ENCODE measurements around the gene RTN4RL1.

The RTN4RL1 gene

DNA sequence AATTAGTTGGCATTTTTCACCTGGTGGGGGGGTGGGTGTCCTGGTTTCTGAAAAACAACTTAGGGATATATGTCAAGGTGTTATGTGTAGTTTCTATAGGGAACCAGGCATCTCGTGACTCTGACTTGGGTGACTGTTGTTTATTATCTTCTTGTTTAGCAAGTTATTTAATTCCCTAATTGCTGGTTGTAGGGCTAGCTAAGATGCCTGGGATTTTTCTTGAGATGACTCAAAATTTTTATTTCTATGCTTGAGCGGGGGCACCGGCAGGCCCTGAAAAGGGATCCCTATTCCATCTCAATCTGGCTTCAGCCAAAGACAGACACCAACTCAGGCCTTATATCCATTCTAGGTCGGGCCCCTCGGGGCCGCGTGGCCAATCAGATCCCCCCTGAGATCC is 8.0 kb upstream of the RTN4RL1 start:
- Histone ChIP-seq H4K5ac (ENCODE audit: low read length) (no peak overlapping the region), H3K27ac (ENCODE audit: low read depth, low read length) (no peak overlapping the region), H4K8ac (ENCODE audit: low read depth, low read length) (no peak overlapping the region), H3K4ac (ENCODE audit: low read depth, low read length) (no peak overlapping the region), H3K56ac (ENCODE audit: low read length) (no peak overlapping the region), H3K23ac (ENCODE audit: low read length) (no peak overlapping the region), H2BK120ac (ENCODE audit: low read depth, low read length) (no peak overlapping the region), H3K79me2 (ENCODE audit: control insufficient read depth, insufficient read depth, low read length) (no peaks in the 10 kb centered on the region), H3K18ac (ENCODE audit: low read length) (no peak overlapping the region), H2AK5ac (ENCODE audit: low read length) (no peak overlapping the region), H3K36me3 (ENCODE audit: control insufficient read depth, insufficient read depth, low read length) (no peaks in the 10 kb centered on the region), H3K27me3 (ENCODE audit: insufficient read depth, low read length, poor library complexity) (peaks cover 2% of the 10 kb centered on the region), H2BK5ac (ENCODE audit: low read length) (no peak overlapping the region), H3K4me3 (ENCODE audit: low read length) (no peak overlapping the region), H3K79me1 (ENCODE audit: low read length) (peaks cover 2% of the 10 kb centered on the region), H3K9ac (ENCODE audit: low read length) (no peak overlapping the region), H3K4me2 (ENCODE audit: low read length) (no peak overlapping the region), H3K4me1 (ENCODE audit: control insufficient read depth, low read depth, low read length) (no peaks in the 10 kb centered on the region), H2BK15ac (replicated peaks; ENCODE audit: low read depth) (no peak overlapping the region)
- no CpG with 5 or more reads among the region's 7 CpGs for WGBS (ENCODE audit: extremely low coverage, insufficient coverage, low lambda C conversion rate)
- DNase-seq, result no peak

DNA sequence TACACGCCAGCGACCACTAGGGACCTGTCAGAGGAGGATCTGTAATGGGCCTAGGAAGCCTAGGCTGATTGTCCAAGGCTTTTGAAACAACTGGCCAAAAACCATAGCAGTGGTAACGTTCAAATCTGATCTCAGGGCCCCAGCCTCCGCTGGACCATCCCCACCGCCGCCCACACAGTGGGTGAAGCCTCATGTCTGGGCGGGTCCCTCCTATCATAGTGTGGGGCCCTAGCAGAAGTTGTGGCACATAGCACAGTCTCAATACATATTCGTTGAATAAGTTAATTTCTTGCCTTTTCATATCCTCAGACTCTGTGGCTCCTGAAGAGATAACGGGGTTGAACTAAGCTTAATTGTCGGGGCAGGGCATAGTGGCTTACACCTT is 5.6 kb upstream of the RTN4RL1 start:
- no peak for DNase-seq
- H3K56ac ChIP-seq (ENCODE audit: low read length), result peak overlapping the region; percentile 67
- no peak overlapping the region for H3K4me3 ChIP-seq (ENCODE audit: low read length)
- no peak overlapping the region for H3K23ac ChIP-seq (ENCODE audit: low read length)
- H4K8ac ChIP-seq (ENCODE audit: low read depth, low read length), result no peak overlapping the region
- no peak overlapping the region for H2BK5ac ChIP-seq (ENCODE audit: low read length)
- H4K5ac ChIP-seq (ENCODE audit: low read length), result no peak overlapping the region
- no peak overlapping the region for H3K27ac ChIP-seq (ENCODE audit: low read depth, low read length)
- WGBS (ENCODE audit: extremely low coverage, insufficient coverage, low lambda C conversion rate), result no CpG with 5 or more reads among the region's 10 CpGs
- H3K36me3 ChIP-seq (ENCODE audit: control insufficient read depth, insufficient read depth, low read length), result no peaks in the 10 kb centered on the region
- H2BK120ac ChIP-seq (ENCODE audit: low read depth, low read length), result no peak overlapping the region
- no peaks in the 10 kb centered on the region for H3K4me1 ChIP-seq (ENCODE audit: control insufficient read depth, low read depth, low read length)
- H2AK5ac ChIP-seq (ENCODE audit: low read length), result no peak overlapping the region
- no peak overlapping the region for H2BK15ac ChIP-seq (replicated peaks; ENCODE audit: low read depth)
- peaks cover 2% of the 10 kb centered on the region for H3K79me1 ChIP-seq (ENCODE audit: low read length)
- H3K18ac ChIP-seq (ENCODE audit: low read length), result no peak overlapping the region
- peak overlapping the region; percentile 97 for H3K4me2 ChIP-seq (ENCODE audit: low read length)
- peaks cover 5% of the 10 kb centered on the region for H3K27me3 ChIP-seq (ENCODE audit: insufficient read depth, low read length, poor library complexity)
- H3K79me2 ChIP-seq (ENCODE audit: control insufficient read depth, insufficient read depth, low read length), result no peaks in the 10 kb centered on the region
- peak overlapping the region; percentile 16 for H3K9ac ChIP-seq (ENCODE audit: low read length)
- no peak overlapping the region for H3K4ac ChIP-seq (ENCODE audit: low read depth, low read length)

DNA sequence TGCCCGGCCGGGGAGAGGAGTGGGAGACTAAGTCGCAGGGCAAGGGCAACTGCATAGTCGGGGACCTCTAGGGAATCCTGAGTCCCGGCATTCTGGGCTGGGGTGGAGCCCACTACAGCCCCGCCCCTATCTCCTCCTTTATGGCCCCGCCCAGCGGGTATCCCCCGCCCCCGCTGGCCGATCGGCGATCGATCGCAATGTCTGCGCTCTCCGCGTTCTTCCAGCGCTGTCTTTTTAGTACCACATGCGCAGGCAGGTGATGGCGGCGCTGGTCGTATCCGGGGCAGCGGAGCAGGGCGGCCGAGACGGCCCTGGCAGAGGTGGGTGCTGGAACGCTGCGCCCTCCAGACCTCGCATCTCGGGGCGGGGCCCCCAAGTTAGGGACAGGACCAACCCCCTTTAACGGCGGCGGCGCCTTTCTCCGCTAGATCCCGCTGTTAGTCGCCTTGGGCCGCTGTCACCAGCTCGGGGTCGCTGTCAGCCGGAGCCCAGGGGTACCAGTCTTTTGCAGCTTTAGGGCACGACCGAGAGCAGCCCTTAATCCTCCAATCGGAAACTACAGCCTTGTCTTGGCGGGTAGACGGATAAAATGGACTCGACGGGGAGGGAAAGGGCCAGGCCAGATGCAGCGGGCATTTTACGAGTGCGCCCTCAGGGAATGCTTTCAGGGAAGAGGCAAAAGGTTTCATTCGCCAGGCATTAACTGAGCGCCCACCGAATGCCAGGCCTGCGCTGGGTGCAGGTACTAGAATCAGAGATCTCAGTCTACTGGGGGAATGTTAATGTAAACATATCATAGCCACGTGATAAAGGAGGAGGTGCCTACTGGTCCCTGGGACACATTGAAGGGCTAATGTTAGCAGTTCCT is 5.0 kb upstream of the RTN4RL1 start, which contains the start of gene DPH1:
Gene DPH1 (plus strand): TSS at position 243 of the 868 bp plus-strand sequence. CDS start 17 bp downstream, at position 260.
- Histone ChIP-seq H3K18ac (ENCODE audit: low read length) (peak within 1 kb of the TSS; percentile 75), H3K36me3 (ENCODE audit: control insufficient read depth, insufficient read depth, low read length) (no peaks in the 10 kb centered on the region), H3K27ac (ENCODE audit: low read depth, low read length) (no peak within 1 kb of the TSS), H3K4ac (ENCODE audit: low read depth, low read length) (no peak within 1 kb of the TSS), H4K8ac (ENCODE audit: low read depth, low read length) (no peak within 1 kb of the TSS), H3K4me2 (ENCODE audit: low read length) (peak within 1 kb of the TSS; percentile 97), H3K9ac (ENCODE audit: low read length) (peak within 1 kb of the TSS; percentile 78), H4K5ac (ENCODE audit: low read length) (no peak within 1 kb of the TSS), H3K4me3 (ENCODE audit: low read length) (peak within 1 kb of the TSS; percentile 99), H2BK5ac (ENCODE audit: low read length) (no peak within 1 kb of the TSS), H2BK120ac (ENCODE audit: low read depth, low read length) (no peak within 1 kb of the TSS), H2AK5ac (ENCODE audit: low read length) (no peak within 1 kb of the TSS), H3K4me1 (ENCODE audit: control insufficient read depth, low read depth, low read length) (no peaks in the 10 kb centered on the region), H2BK15ac (replicated peaks; ENCODE audit: low read depth) (no peak within 1 kb of the TSS), H3K56ac (ENCODE audit: low read length) (peak within 1 kb of the TSS; percentile 82), H3K79me1 (ENCODE audit: low read length) (peaks cover 2% of the 10 kb centered on the region), H3K23ac (ENCODE audit: low read length) (no peak within 1 kb of the TSS), H3K27me3 (ENCODE audit: insufficient read depth, low read length, poor library complexity) (peaks cover 6% of the 10 kb centered on the region), H3K79me2 (ENCODE audit: control insufficient read depth, insufficient read depth, low read length) (no peaks in the 10 kb centered on the region)
- peak; percentile 96 for DNase-seq
- WGBS (ENCODE audit: extremely low coverage, insufficient coverage, low lambda C conversion rate), result no CpG with 5 or more reads among the region's 59 CpGs

DNA sequence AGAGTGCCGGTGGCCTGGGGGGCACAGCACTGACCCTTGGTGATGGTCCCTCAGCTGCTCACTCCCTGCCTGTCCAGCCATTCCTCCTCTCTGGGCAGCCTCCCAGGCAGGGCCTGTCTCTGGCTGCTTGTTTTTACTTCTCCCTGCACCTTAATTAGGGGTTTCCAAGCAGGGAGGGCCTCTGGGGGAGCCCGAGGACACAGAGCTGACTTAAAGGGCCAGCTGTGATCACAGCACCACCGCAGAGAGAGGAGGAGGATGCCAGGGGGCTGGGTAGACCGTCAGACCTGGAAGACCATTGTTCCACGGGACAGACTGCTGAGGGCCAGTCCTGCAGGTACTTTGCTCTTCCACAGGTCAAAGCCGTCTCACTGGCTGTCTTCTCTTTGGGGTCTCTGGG is 3.6 kb upstream of the RTN4RL1 start:
- DNase-seq, result peak; percentile 12
- Histone ChIP-seq H4K5ac (ENCODE audit: low read length) (no peak overlapping the region), H2BK15ac (replicated peaks; ENCODE audit: low read depth) (no peak overlapping the region), H3K23ac (ENCODE audit: low read length) (no peak overlapping the region), H3K56ac (ENCODE audit: low read length) (peak overlapping the region; percentile 2), H2AK5ac (ENCODE audit: low read length) (no peak overlapping the region), H3K9ac (ENCODE audit: low read length) (no peak overlapping the region), H3K4ac (ENCODE audit: low read depth, low read length) (no peak overlapping the region), H2BK5ac (ENCODE audit: low read length) (no peak overlapping the region), H3K27me3 (ENCODE audit: insufficient read depth, low read length, poor library complexity) (peaks cover 17% of the 10 kb centered on the region), H4K8ac (ENCODE audit: low read depth, low read length) (no peak overlapping the region), H3K4me2 (ENCODE audit: low read length) (no peak overlapping the region), H3K18ac (ENCODE audit: low read length) (no peak overlapping the region), H2BK120ac (ENCODE audit: low read depth, low read length) (no peak overlapping the region), H3K79me2 (ENCODE audit: control insufficient read depth, insufficient read depth, low read length) (no peaks in the 10 kb centered on the region), H3K4me3 (ENCODE audit: low read length) (no peak overlapping the region), H3K4me1 (ENCODE audit: control insufficient read depth, low read depth, low read length) (no peaks in the 10 kb centered on the region), H3K36me3 (ENCODE audit: control insufficient read depth, insufficient read depth, low read length) (no peaks in the 10 kb centered on the region), H3K27ac (ENCODE audit: low read depth, low read length) (no peak overlapping the region), H3K79me1 (ENCODE audit: low read length) (peaks cover 2% of the 10 kb centered on the region)
- no CpG with 5 or more reads among the region's 6 CpGs for WGBS (ENCODE audit: extremely low coverage, insufficient coverage, low lambda C conversion rate)

- no peak for DNase-seq
- H2BK5ac ChIP-seq (ENCODE audit: low read length), result no peak overlapping the region
- H3K79me2 ChIP-seq (ENCODE audit: control insufficient read depth, insufficient read depth, low read length), result no peaks in the 10 kb centered on the region
- H3K23ac ChIP-seq (ENCODE audit: low read length), result no peak overlapping the region
- no CpG with 5 or more reads among the region's 5 CpGs for WGBS (ENCODE audit: extremely low coverage, insufficient coverage, low lambda C conversion rate)
- no peak overlapping the region for H3K56ac ChIP-seq (ENCODE audit: low read length)
- H2BK120ac ChIP-seq (ENCODE audit: low read depth, low read length), result no peak overlapping the region
- no peaks in the 10 kb centered on the region for H3K4me1 ChIP-seq (ENCODE audit: control insufficient read depth, low read depth, low read length)
- H2AK5ac ChIP-seq (ENCODE audit: low read length), result no peak overlapping the region
- H2BK15ac ChIP-seq (replicated peaks; ENCODE audit: low read depth), result no peak overlapping the region
- H3K4me3 ChIP-seq (ENCODE audit: low read length), result no peak overlapping the region
- no peaks in the 10 kb centered on the region for H3K36me3 ChIP-seq (ENCODE audit: control insufficient read depth, insufficient read depth, low read length)
- no peak overlapping the region for H3K18ac ChIP-seq (ENCODE audit: low read length)
- H3K27ac ChIP-seq (ENCODE audit: low read depth, low read length), result no peak overlapping the region
- H3K4ac ChIP-seq (ENCODE audit: low read depth, low read length), result no peak overlapping the region
- H3K79me1 ChIP-seq (ENCODE audit: low read length), result peaks cover 2% of the 10 kb centered on the region
- no peak overlapping the region for H4K8ac ChIP-seq (ENCODE audit: low read depth, low read length)
- H3K27me3 ChIP-seq (ENCODE audit: insufficient read depth, low read length, poor library complexity), result peaks cover 18% of the 10 kb centered on the region
- no peak overlapping the region for H4K5ac ChIP-seq (ENCODE audit: low read length)
- H3K9ac ChIP-seq (ENCODE audit: low read length), result no peak overlapping the region
- no peak overlapping the region for H3K4me2 ChIP-seq (ENCODE audit: low read length)
Observed at GRCh38 chr17:2028234-2028614, 3.1 kb upstream of the RTN4RL1 start.

Data from mesendoderm (in vitro differentiated cells).